DOHH2 (cell line): ENCODE data around the gene PDF.
A peak's percentile ranks its signal among the peaks of the same experiment; 100 is the strongest.

Source experiments
- H3F3A ChIP-seq: fragments of 200-600 bp; sonication (generic), shearing (Covaris generic); 2 replicates; pipeline ENCODE4 v1.6.0; 2016; ENCODE audit warnings: antibody characterized with exemption, mild to moderate bottlenecking; ENCODE audit not compliant: control insufficient read depth, insufficient read depth
- H3K27ac ChIP-seq: fragments of 200-600 bp; sonication (generic); 2 replicates; pipeline ENCODE4 v1.5.1; 2014; ENCODE audit warnings: low read depth, mild to moderate bottlenecking, low read length, moderate library complexity
- H3K27me3 ChIP-seq: fragments of 200-600 bp; sonication (generic); 2 replicates; pipeline ENCODE4 v1.6.1; 2014; ENCODE audit warnings: mild to moderate bottlenecking, low read length, mixed read lengths; ENCODE audit not compliant: control insufficient read depth
- H3K36me3 ChIP-seq: fragments of 200-600 bp; sonication (generic); 2 replicates; pipeline ENCODE4 v1.6.1; 2014; ENCODE audit warnings: mild to moderate bottlenecking, low read length, moderate library complexity, mixed read lengths; ENCODE audit not compliant: control insufficient read depth
- H3K4me1 ChIP-seq: fragments of 200-600 bp; sonication (generic); 2 replicates; pipeline ENCODE4 v1.6.1; 2014; ENCODE audit warnings: mild to moderate bottlenecking, low read length, mixed read lengths; ENCODE audit not compliant: control insufficient read depth
- H3K4me2 ChIP-seq: fragments of 200-600 bp; sonication (generic); 2 replicates; pipeline ENCODE4 v1.6.0; 2014; ENCODE audit warnings: mild to moderate bottlenecking, low read length, moderate library complexity
- H3K4me3 ChIP-seq: fragments of 200-600 bp; sonication (generic); 2 replicates; pipeline ENCODE4 v1.5.1; 2014; ENCODE audit warnings: mild to moderate bottlenecking, low read length, mixed read lengths
- H3K79me2 ChIP-seq: fragments of 200-600 bp; sonication (generic); 2 replicates; pipeline ENCODE4 v1.6.1; 2014; ENCODE audit warnings: mild to moderate bottlenecking, low read length, mixed read lengths; ENCODE audit not compliant: control insufficient read depth
- H3K9me2 ChIP-seq: fragments of 200-600 bp; sonication (generic); replicated peaks from 2 replicates; pipeline ENCODE4 v1.6.1; 2014; ENCODE audit warnings: mild to moderate bottlenecking, low read length, mixed read lengths; ENCODE audit not compliant: control insufficient read depth
- H3K9me3 ChIP-seq: fragments of 200-600 bp; sonication (generic); 2 replicates; pipeline ENCODE4 v1.6.1; 2014; ENCODE audit warnings: antibody characterized with exemption, low read length, mixed read lengths; ENCODE audit not compliant: control insufficient read depth, insufficient read depth
- H4K20me1 ChIP-seq: fragments of 200-600 bp; sonication (generic); 2 replicates; pipeline ENCODE4 v1.6.0; 2014; ENCODE audit warnings: low read depth, mild to moderate bottlenecking, antibody characterized with exemption, low read length, moderate library complexity; ENCODE audit not compliant: control insufficient read depth, insufficient read depth
- EZH2phosphoT487 ChIP-seq: fragments of 200-600 bp; sonication (generic); IDR thresholded peaks from 2 replicates; pipeline ENCODE4 v1.6.1; 2017; ENCODE audit warnings: borderline replicate concordance, mild to moderate bottlenecking, antibody characterized with exemption, low read length, moderate library complexity, mixed read lengths
- TF ChIP-seq, protein P1 (sequence below): fragments of 200-600 bp; sonication (generic); IDR thresholded peaks from one replicate; pipeline ENCODE4 v1.5.1; 2014; ENCODE audit warnings: antibody characterized with exemption, mild to moderate bottlenecking, low read depth, low read length; ENCODE audit not compliant: poor library complexity, severe bottlenecking

PDF gene

GRCh38 chr16:69376393-69377059, 46.1 kb upstream of the PDF start:
- H3K9me2 ChIP-seq: no peaks in the 10 kb centered on the region
- no peaks in the 10 kb centered on the region for H4K20me1 ChIP-seq
- peaks cover 75% of the 10 kb centered on the region for H3K4me1 ChIP-seq
- no peak overlapping the region for H3K4me3 ChIP-seq
- H3K27ac ChIP-seq: peak overlapping the region; percentile 15; the same call in 1 of the 2 replicates
- no peak overlapping the region for H3K4me2 ChIP-seq
- no peaks in the 10 kb centered on the region for H3K9me3 ChIP-seq
- peaks cover 84% of the 10 kb centered on the region for H3K79me2 ChIP-seq
- TF ChIP-seq, protein P1, sequence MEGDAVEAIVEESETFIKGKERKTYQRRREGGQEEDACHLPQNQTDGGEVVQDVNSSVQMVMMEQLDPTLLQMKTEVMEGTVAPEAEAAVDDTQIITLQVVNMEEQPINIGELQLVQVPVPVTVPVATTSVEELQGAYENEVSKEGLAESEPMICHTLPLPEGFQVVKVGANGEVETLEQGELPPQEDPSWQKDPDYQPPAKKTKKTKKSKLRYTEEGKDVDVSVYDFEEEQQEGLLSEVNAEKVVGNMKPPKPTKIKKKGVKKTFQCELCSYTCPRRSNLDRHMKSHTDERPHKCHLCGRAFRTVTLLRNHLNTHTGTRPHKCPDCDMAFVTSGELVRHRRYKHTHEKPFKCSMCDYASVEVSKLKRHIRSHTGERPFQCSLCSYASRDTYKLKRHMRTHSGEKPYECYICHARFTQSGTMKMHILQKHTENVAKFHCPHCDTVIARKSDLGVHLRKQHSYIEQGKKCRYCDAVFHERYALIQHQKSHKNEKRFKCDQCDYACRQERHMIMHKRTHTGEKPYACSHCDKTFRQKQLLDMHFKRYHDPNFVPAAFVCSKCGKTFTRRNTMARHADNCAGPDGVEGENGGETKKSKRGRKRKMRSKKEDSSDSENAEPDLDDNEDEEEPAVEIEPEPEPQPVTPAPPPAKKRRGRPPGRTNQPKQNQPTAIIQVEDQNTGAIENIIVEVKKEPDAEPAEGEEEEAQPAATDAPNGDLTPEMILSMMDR: no peak
- no peak for TF ChIP-seq EZH2phosphoT487
- H3K36me3 ChIP-seq: peaks cover 84% of the 10 kb centered on the region
- H3F3A ChIP-seq: peaks cover 35% of the 10 kb centered on the region
- no peaks in the 10 kb centered on the region for H3K27me3 ChIP-seq

DNA sequence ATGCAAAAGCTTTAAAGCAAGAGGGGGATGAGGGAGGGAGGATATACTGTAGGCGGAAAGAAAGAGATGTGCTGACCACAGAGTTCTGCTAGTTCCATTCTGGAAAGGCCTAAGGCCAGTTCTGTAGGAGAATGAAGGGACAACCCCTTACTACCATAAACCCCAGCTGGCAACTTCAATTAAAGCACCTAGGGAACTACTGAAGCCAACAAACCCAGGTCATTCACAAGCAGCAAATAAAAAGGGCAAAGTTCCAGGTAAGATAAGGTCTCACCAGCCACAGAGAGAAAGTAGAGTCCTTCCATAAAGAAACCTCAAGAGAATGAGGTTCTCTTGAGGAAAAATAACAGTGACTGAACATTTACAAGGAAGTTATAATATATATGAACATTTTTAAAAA, 42.6 kb upstream of the PDF start:
- H3K27me3 ChIP-seq: no peaks in the 10 kb centered on the region
- H3K36me3 ChIP-seq: peaks cover 83% of the 10 kb centered on the region
- peak overlapping the region; percentile 54 for H3K4me3 ChIP-seq
- peak overlapping the region; percentile 96 for H3K27ac ChIP-seq
- H3K9me3 ChIP-seq: no peaks in the 10 kb centered on the region
- peaks cover 79% of the 10 kb centered on the region for H3K4me1 ChIP-seq
- peak overlapping the region; percentile 66 for H3K4me2 ChIP-seq
- H3K79me2 ChIP-seq: peaks cover 72% of the 10 kb centered on the region
- no peaks in the 10 kb centered on the region for H3K9me2 ChIP-seq
- TF ChIP-seq EZH2phosphoT487: no peak
- TF ChIP-seq, protein P1: no peak
- peaks cover 37% of the 10 kb centered on the region for H3F3A ChIP-seq
- no peaks in the 10 kb centered on the region for H4K20me1 ChIP-seq

GRCh38 chr16:69371564-69371963, 41.2 kb upstream of the PDF start:
- peak overlapping the region; percentile 66 for H3K4me2 ChIP-seq
- H3K79me2 ChIP-seq: peaks cover 68% of the 10 kb centered on the region
- no peaks in the 10 kb centered on the region for H4K20me1 ChIP-seq
- peaks cover 70% of the 10 kb centered on the region for H3K4me1 ChIP-seq
- TF ChIP-seq, protein P1: no peak
- no peak for TF ChIP-seq EZH2phosphoT487
- H3K27me3 ChIP-seq: no peaks in the 10 kb centered on the region
- H3K27ac ChIP-seq: peak overlapping the region; percentile 96
- peaks cover 37% of the 10 kb centered on the region for H3F3A ChIP-seq
- no peaks in the 10 kb centered on the region for H3K9me2 ChIP-seq
- peak overlapping the region; percentile 54 for H3K4me3 ChIP-seq
- peaks cover 84% of the 10 kb centered on the region for H3K36me3 ChIP-seq
- H3K9me3 ChIP-seq: no peaks in the 10 kb centered on the region
